ENCODE data around the gene POLR1E. TPM values are rescaled to one million over a fixed set of nuclear protein-coding genes. Genes with fewer than 3 reads are reported as not detected.

The POLR1E gene
- total RNA-seq, 1 experiment from 2014 or later = 45.8 TPM

- no peaks in the 10 kb centered on the region for H3K27me3 ChIP-seq (ENCODE audit: insufficient read depth, low read length)
- no peaks in the 10 kb centered on the region for H4K20me1 ChIP-seq (ENCODE audit: control insufficient read depth, insufficient read depth, insufficient read length)
- H3K36me3 Mint-ChIP-seq (ENCODE audit: insufficient read depth in 1 of 3, low read depth in 3 of 3) = peaks cover 50 to 86% (median 69%) of the 10 kb centered on the region in 3 experiments
- no peaks in the 10 kb centered on the region for H3K27me3 Mint-ChIP-seq (ENCODE audit: low read depth)
- H3K4me3 Mint-ChIP-seq = no peak overlapping the region
- H2BK15ac ChIP-seq (ENCODE audit: low read depth, low read length) = no peak overlapping the region
- no CpG with 5 or more reads among the region's 1 CpG for WGBS (ENCODE audit: extremely low coverage, insufficient read length, low lambda C conversion rate)
- H3K79me1 ChIP-seq (ENCODE audit: insufficient read depth, low read depth, low read length, poor library complexity, severe bottlenecking) = peaks cover 6% of the 10 kb centered on the region
- no peak overlapping the region for H3K9ac ChIP-seq (ENCODE audit: extremely low read depth, insufficient read length, low read length)
- H3K4ac ChIP-seq (ENCODE audit: low read depth, low read length) = no peak overlapping the region
- H4K5ac ChIP-seq (ENCODE audit: insufficient read length, low read depth, low read length) = no peak overlapping the region
- H3K23me2 ChIP-seq (ENCODE audit: insufficient read length, low read depth, low read length, poor library complexity, severe bottlenecking) = no peaks in the 10 kb centered on the region
- peaks cover 3% of the 10 kb centered on the region; the same call in 1 of the 2 replicates for H3K4me1 ChIP-seq (ENCODE audit: insufficient read depth, low read length)
- no peak for DNase-seq
- no peak overlapping the region for H2BK12ac ChIP-seq (ENCODE audit: insufficient read length, low read depth, low read length)
- H2BK5ac ChIP-seq (ENCODE audit: insufficient read length, low read length) = no peak overlapping the region
- H3K56ac ChIP-seq (ENCODE audit: insufficient read length, low read depth, low read length) = no peak overlapping the region
- H3T11ph ChIP-seq (ENCODE audit: low read length) = no peak overlapping the region
- H3K9me3 ChIP-seq (ENCODE audit: control insufficient read depth, low read depth, low read length) = no peaks in the 10 kb centered on the region
- no peak overlapping the region for H3K18ac ChIP-seq (ENCODE audit: insufficient read length, low read depth, low read length)
- H4K91ac ChIP-seq (ENCODE audit: insufficient read length, low read depth, low read length) = no peak overlapping the region
- H3K27ac Mint-ChIP-seq = no peak overlapping the region
- no peak overlapping the region for H2AFZ ChIP-seq (ENCODE audit: low read length)
- no peaks in the 10 kb centered on the region for H3K9me3 Mint-ChIP-seq
- H2BK120ac ChIP-seq (ENCODE audit: low read depth, low read length, poor library complexity, severe bottlenecking) = no peak overlapping the region
- no peak overlapping the region for H3K27ac ChIP-seq (ENCODE audit: insufficient read length, low read depth, low read length)
- H3K79me2 ChIP-seq (ENCODE audit: insufficient read depth, low read length) = peaks cover 3% of the 10 kb centered on the region; the same call in 1 of the 2 replicates
- no peak for TF ChIP-seq CTCF (conservative IDR thresholded peaks at IDR 0.05)
- no peak overlapping the region for H2BK20ac ChIP-seq (ENCODE audit: low read depth, low read length, poor library complexity, severe bottlenecking)
- H4K8ac ChIP-seq (replicated peaks; ENCODE audit: insufficient read length, low read depth, low read length) = no peak overlapping the region
- no peak overlapping the region for H2AK5ac ChIP-seq (ENCODE audit: insufficient read length, low read length)
- H3K4me2 ChIP-seq (ENCODE audit: insufficient read depth, insufficient read length, low read length) = no peak overlapping the region
- peaks cover 4 to 5% of the 10 kb centered on the region in 2 experiments for H3K4me1 Mint-ChIP-seq
- H3K23ac ChIP-seq (ENCODE audit: insufficient read length, low read depth, low read length) = no peak overlapping the region
- H3K14ac ChIP-seq (ENCODE audit: insufficient read depth, low read length) = no peak overlapping the region
Observed at GRCh38 chr9:37491939-37492338, 6.2 kb downstream of the POLR1E start.
